ENCODE results near the gene MALSU1. TPM values are rescaled to one million over a fixed set of nuclear protein-coding genes. Genes with fewer than 3 reads are reported as not detected.

MALSU1 gene
- total and polyA plus RNA-seq, 2 of the 13 experiments (the other 11 are each of a cell fraction or from before 2014, with no cell fraction given): 72.0 to 141 TPM

GRCh38 chr7:23293500-23294073 is 5.6 kb upstream of the MALSU1 start (continued):
- peak; percentile 58; the same call in 1 of the 2 replicates for TF ChIP-seq SPEN (CRISPR knock-in tag; IDR thresholded peaks at IDR 0.05; ENCODE audit: low read depth)
- no peak for TF ChIP-seq BRCA1 (CRISPR knock-in tag; IDR thresholded peaks at IDR 0.05)
- peak; percentile 59; the same call in 1 of the 2 replicates for TF ChIP-seq BORCS8-MEF2B (CRISPR knock-in tag; IDR thresholded peaks at IDR 0.05)
- TF ChIP-seq U2AF2 (IDR thresholded peaks at IDR 0.05; ENCODE audit: low read depth, low read length): no peak
- no peak for TF ChIP-seq ZBTB42 (CRISPR knock-in tag; IDR thresholded peaks at IDR 0.05)
- peak; percentile 76 for TF ChIP-seq MYC (CRISPR knock-in tag; IDR thresholded peaks at IDR 0.05; ENCODE audit: borderline replicate concordance)
- no peak for TF ChIP-seq ZMAT3 (CRISPR knock-in tag; conservative IDR thresholded peaks at IDR 0.05)
- TF ChIP-seq SETDB1 (CRISPR knock-in tag; IDR thresholded peaks at IDR 0.05; ENCODE audit: borderline replicate concordance): no peak
- no peak for TF ChIP-seq ZNF557 (CRISPR knock-in tag; IDR thresholded peaks at IDR 0.05)
- no peak for TF ChIP-seq ZNF432 (CRISPR knock-in tag; IDR thresholded peaks at IDR 0.05; ENCODE audit: borderline replicate concordance)
- TF ChIP-seq ZSCAN29 (CRISPR knock-in tag; conservative IDR thresholded peaks at IDR 0.05): peak; percentile 72; the same call in 1 of the 2 replicates
- TF ChIP-seq ZGPAT (CRISPR knock-in tag; IDR thresholded peaks at IDR 0.05): peak; percentile 47; the same call in 1 of the 2 replicates
- peak; percentile 61; the same call in 1 of the 2 replicates for TF ChIP-seq CCDC6 (CRISPR knock-in tag; IDR thresholded peaks at IDR 0.05)
- TF ChIP-seq ZNF687 (CRISPR knock-in tag; IDR thresholded peaks at IDR 0.05): peak; percentile 81
- peak; percentile 59; the same call in 1 of the 2 replicates for TF ChIP-seq HIC2 (CRISPR knock-in tag; IDR thresholded peaks at IDR 0.05; ENCODE audit: low read depth)
- peak; percentile 55; the same call in 1 of the 2 replicates for TF ChIP-seq ZBTB38 (CRISPR knock-in tag; IDR thresholded peaks at IDR 0.05)
- TF ChIP-seq REXO4 (CRISPR knock-in tag; IDR thresholded peaks at IDR 0.05; ENCODE audit: borderline replicate concordance): no peak
